H1 (cell line): ENCODE data around the gene YAP1. TPM values are rescaled to one million over a fixed set of nuclear protein-coding genes. Genes with fewer than 3 reads are reported as not detected.

Experiments used
- CTCF ChIA-PET: fragments of 300-600 bp; sonication (Branson Sonifier 250); formaldehyde crosslinking; loops from one replicate; lab custom pipeline; 2021; ENCODE audit not compliant: partially characterized antibody; lab: Charles Lee
- POLR2A ChIA-PET: fragments of 300-600 bp; sonication (Branson Sonifier 250); formaldehyde crosslinking; loops from one replicate; lab custom pipeline; 2021; ENCODE audit warnings: inconsistent platforms; ENCODE audit not compliant: partially characterized antibody; lab: Charles Lee
- DNase-seq, 2 experiments: peaks; one replicate each; pipeline versions ENCODE4 v3.0.0 to v3.0.0-alpha.2; 2010 to 2022; ENCODE audit warnings: low spot score in 2 of 2, low read depth in 1 of 2, mixed read lengths in 1 of 2
- FAIRE-seq: peaks from 2 replicates; lab custom pipeline; 2011; peaks lifted over from hg19 to GRCh38; lab: Jason Lieb, UNC
- H2AFZ ChIP-seq: 2 replicates; pipeline ENCODE4 v1.8.1; 2012; ENCODE audit warnings: low read length, inconsistent platforms
- H2AK5ac ChIP-seq: 2 replicates; pipeline ENCODE4 v1.6.1; 2013; ENCODE audit warnings: low read depth, low read length
- H2BK120ac ChIP-seq: replicated peaks from 2 replicates; pipeline ENCODE3; 2013; ENCODE audit warnings: low read depth, low read length, inconsistent platforms
- H2BK12ac ChIP-seq: 2 replicates; pipeline ENCODE4 v1.6.1; 2013; ENCODE audit warnings: low read depth, low read length
- H2BK15ac ChIP-seq: 2 replicates; pipeline ENCODE4 v1.6.1; 2013; ENCODE audit warnings: low read length
- H2BK20ac ChIP-seq: 2 replicates; pipeline ENCODE4 v1.6.1; 2013; ENCODE audit warnings: low read length
- H2BK5ac ChIP-seq: 2 replicates; pipeline ENCODE4 v1.6.1; 2013; ENCODE audit warnings: low read depth, low read length
- H3K14ac ChIP-seq: 2 replicates; pipeline ENCODE4 v1.6.1; 2013; ENCODE audit warnings: inconsistent platforms; ENCODE audit not compliant: insufficient read length
- H3K18ac ChIP-seq: 2 replicates; pipeline ENCODE4 v1.6.1; 2013; ENCODE audit warnings: low read length; ENCODE audit errors: extremely low read depth
- H3K23ac ChIP-seq: 2 replicates; pipeline ENCODE4 v1.6.1; 2013; ENCODE audit warnings: inconsistent platforms; ENCODE audit not compliant: insufficient read length
- H3K23me2 ChIP-seq: 2 replicates; pipeline ENCODE4 v1.6.1; 2013; ENCODE audit warnings: low read depth, low read length
- H3K27ac ChIP-seq: 2 replicates; pipeline ENCODE4 v1.6.1; 2011; ENCODE audit warnings: low read depth, low read length, inconsistent platforms
- H3K27me3 ChIP-seq, 4 experiments: replicated peaks in 1 of 4; 1 replicate in 1 of 4; 2 replicates in 3 of 4; pipeline versions ENCODE4 v1.6.1 to v1.8.1; 2011 to 2013; ENCODE audit warnings: low read length in 3 of 4, mild to moderate bottlenecking in 3 of 4, inconsistent platforms in 2 of 4, mixed read lengths in 2 of 4, moderate library complexity in 1 of 4; ENCODE audit not compliant: control insufficient read depth in 3 of 4, insufficient read depth in 3 of 4; ENCODE audit errors: extremely low read depth in 1 of 4
- H3K36me3 ChIP-seq, 4 experiments: 2 replicates each; pipeline versions ENCODE4 v1.6.1 to v1.8.1; 2011 to 2013; ENCODE audit warnings: mild to moderate bottlenecking in 4 of 4, low read length in 3 of 4, moderate library complexity in 2 of 4, control low read depth in 1 of 4, inconsistent platforms in 1 of 4; ENCODE audit not compliant: insufficient read depth in 4 of 4, control insufficient read depth in 2 of 4
- H3K4ac ChIP-seq: replicated peaks from 2 replicates; pipeline ENCODE3; 2013; ENCODE audit warnings: low read length, low read depth, mixed read lengths, inconsistent platforms; ENCODE audit not compliant: insufficient read length
- H3K4me1 ChIP-seq, 4 experiments: replicated peaks in 1 of 4; 1 replicate in 1 of 4; 2 replicates in 3 of 4; pipeline versions ENCODE4 v1.6.1 to v1.8.1; 2011 to 2013; ENCODE audit warnings: low read length in 3 of 4, inconsistent platforms in 2 of 4, mixed read lengths in 1 of 4; ENCODE audit not compliant: insufficient read depth in 4 of 4, control insufficient read depth in 3 of 4
- H3K4me2 ChIP-seq, 2 experiments: 2 replicates each; pipeline versions ENCODE4 v1.6.1 to v1.8.1; 2011 to 2013; ENCODE audit warnings: low read depth in 2 of 2, low read length in 2 of 2, control low read depth in 1 of 2, inconsistent platforms in 1 of 2, mild to moderate bottlenecking in 1 of 2; ENCODE audit not compliant: insufficient read depth in 1 of 2
- H3K4me3 ChIP-seq, 4 experiments: fragments of 200-600, 300-600 bp in 1 of 4; sonication (generic), shearing (Covaris generic), sonication (Bioruptor Twin) in 1 of 4; 2 replicates each; pipeline versions ENCODE4 v1.5.1 to v1.8.1; 2011 to 2016; ENCODE audit warnings: low read length in 4 of 4, low read depth in 3 of 4, control low read depth in 2 of 4, inconsistent platforms in 2 of 4, mild to moderate bottlenecking in 2 of 4, mixed read lengths in 1 of 4, moderate library complexity in 1 of 4; ENCODE audit not compliant: insufficient read depth in 2 of 4; ENCODE audit errors: extremely low read depth in 1 of 4
- H3K56ac ChIP-seq: replicated peaks from 2 replicates; pipeline ENCODE3; 2013; ENCODE audit warnings: low read depth, mild to moderate bottlenecking, mixed read lengths, low read length, inconsistent platforms; ENCODE audit not compliant: insufficient read length
- H3K79me1 ChIP-seq: 2 replicates; pipeline ENCODE4 v1.6.1; 2013; ENCODE audit warnings: low read depth, low read length, control low read depth
- H3K79me2 ChIP-seq, 2 experiments: 2 replicates each; pipeline versions ENCODE4 v1.6.1 to v1.8.1; 2012 to 2013; ENCODE audit warnings: low read length in 2 of 2, mild to moderate bottlenecking in 2 of 2, inconsistent platforms in 1 of 2; ENCODE audit not compliant: insufficient read depth in 2 of 2, control insufficient read depth in 1 of 2
- H3K9ac ChIP-seq, 4 experiments: replicated peaks in 1 of 4; 1 replicate in 1 of 4; 2 replicates in 3 of 4; pipeline versions ENCODE4 v1.6.1 to v1.8.1; 2011 to 2013; ENCODE audit warnings: low read depth in 3 of 4, low read length in 3 of 4, control low read depth in 2 of 4, mild to moderate bottlenecking in 2 of 4, moderate library complexity in 2 of 4, inconsistent platforms in 1 of 4; ENCODE audit errors: extremely low read depth in 1 of 4
- H3K9me3 ChIP-seq, 2 experiments: 2 replicates each; pipeline versions ENCODE4 v1.6.1 to v1.8.1; 2012 to 2013; ENCODE audit warnings: mild to moderate bottlenecking in 2 of 2, moderate library complexity in 2 of 2, control low read depth in 1 of 2, inconsistent platforms in 1 of 2, low read depth in 1 of 2, low read length in 1 of 2, mixed read lengths in 1 of 2; ENCODE audit not compliant: insufficient read depth in 2 of 2
- H4K20me1 ChIP-seq, 2 experiments: replicated peaks in 1 of 2; 2 replicates each; pipeline versions ENCODE3 to v1.8.1; 2011 to 2013; ENCODE audit warnings: inconsistent platforms in 2 of 2, low read length in 2 of 2, mild to moderate bottlenecking in 1 of 2; ENCODE audit not compliant: insufficient read depth in 2 of 2, control insufficient read depth in 1 of 2
- H4K5ac ChIP-seq: 2 replicates; pipeline ENCODE4 v1.6.1; 2013; ENCODE audit warnings: low read length, low read depth, mixed read lengths, inconsistent platforms; ENCODE audit not compliant: insufficient read length
- H4K8ac ChIP-seq: 2 replicates; pipeline ENCODE4 v1.8.0; 2013; ENCODE audit warnings: mild to moderate bottlenecking, moderate library complexity, low read length, inconsistent platforms; ENCODE audit not compliant: insufficient read depth; ENCODE audit errors: extremely low read depth
- H4K91ac ChIP-seq: replicated peaks from 2 replicates; pipeline ENCODE3; 2013; ENCODE audit warnings: low read length, mixed read lengths, inconsistent platforms; ENCODE audit not compliant: insufficient read length
- CBX8 ChIP-seq: fragments of 300-800, 300-1000 bp; sonication (generic); IDR thresholded peaks from 2 replicates; pipeline ENCODE4 v1.7.1; 2016; ENCODE audit warnings: low read depth, low read length, borderline replicate concordance
- POLR2AphosphoS5 ChIP-seq: IDR thresholded peaks from 2 replicates; pipeline ENCODE4 v1.6.1; 2011; ENCODE audit warnings: low read depth, low read length
- RFX5 ChIP-seq: IDR thresholded peaks from 2 replicates; pipeline ENCODE4 v1.6.1; 2011; ENCODE audit warnings: low read depth, low read length, improper control_type of control experiment, borderline replicate concordance
- SAP30 ChIP-seq: fragments of 300-600 bp; sonication (generic); IDR thresholded peaks from 2 replicates; pipeline ENCODE4 v1.7.1; 2012; ENCODE audit warnings: low read length, moderate library complexity, mild to moderate bottlenecking, inconsistent platforms; ENCODE audit not compliant: insufficient read depth, insufficient replicate concordance
- SP1 ChIP-seq: IDR thresholded peaks from 2 replicates; pipeline ENCODE4 v1.6.1; 2011; ENCODE audit warnings: low read depth, low read length
- TAF1 ChIP-seq: IDR thresholded peaks from 2 replicates; pipeline ENCODE4 v1.6.1; 2011; ENCODE audit warnings: mild to moderate bottlenecking, low read depth, low read length
- TBP ChIP-seq: IDR thresholded peaks from 2 replicates; pipeline ENCODE4 v1.6.1; 2011; ENCODE audit warnings: low read depth, low read length, improper control_type of control experiment
- WGBS, 2 experiments: shearing (Covaris generic) in 1 of 2; methylation state at CpG; one replicate each; pipeline versions ENCODE4 v1.1.6 to v1.1.7; 2013 to 2015; ENCODE audit warnings: low lambda C conversion rate in 2 of 2, mixed read lengths in 2 of 2, inconsistent platforms in 1 of 2, low coverage in 1 of 2, missing lambda C conversion rate in 1 of 2; ENCODE audit not compliant: insufficient replicate concordance in 2 of 2, insufficient coverage in 1 of 2, insufficient read length in 1 of 2; ENCODE audit errors: extremely low coverage in 1 of 2, missing lambda C conversion rate in 1 of 2; 5-methylcytosine and 5-hydroxymethylcytosine counted together
- polyA plus RNA-seq, 7 experiments: library from polyadenylated mRNA; depleted of rRNA in 3 of 7; stranded (reverse) in 5 of 7; unstranded in 2 of 7; fragments of >200 nt in 5 of 7; fragments of 200-250 nt in 2 of 7; gene quantifications; 1 replicate in 5 of 7; 2 replicates in 1 of 7; 4 replicates in 1 of 7; pipeline versions ENCODE4 v1.2.1 to v1.2.3, GENCODE V29; 2011 to 2013; ENCODE audit warnings: missing spikeins in 2 of 7, mixed read lengths in 2 of 7
- total RNA-seq: library from RNA; stranded (reverse); fragmentation: NEBNext Ultra II Directional; extraction: Animal tissue kit (Norgen Biotek cat#: 25700); gene quantifications from 2 replicates; pipeline ENCODE4 v1.2.1, GENCODE V29; 2021

The YAP1 gene
- total and polyA plus RNA-seq, 2 of the 8 experiments (the other 6 are each of a cell fraction or from before 2014, with no cell fraction given), result 62.0 to 108 TPM

DNA sequence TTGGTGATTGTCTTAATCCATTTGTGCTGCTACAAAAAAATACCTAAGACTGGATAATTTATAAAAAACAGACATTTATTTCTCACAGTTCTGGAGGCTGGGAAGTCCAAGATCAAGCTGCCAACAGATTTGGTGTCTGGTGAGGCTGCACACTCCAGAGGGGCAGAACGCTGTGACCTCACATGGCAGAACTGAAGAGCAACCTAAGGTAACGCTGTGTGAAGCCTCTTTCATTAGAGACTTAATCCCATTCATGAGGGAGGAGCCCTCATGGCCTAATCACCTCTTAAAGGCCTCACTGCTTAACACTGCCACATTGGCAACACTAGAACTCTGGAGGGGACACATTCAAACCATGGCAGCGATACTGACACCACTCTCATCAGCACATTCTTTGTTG is 164.4 kb downstream of the YAP1 start:
- Histone ChIP-seq H4K5ac (no peak overlapping the region), H3K9me3 (no peaks in the 10 kb centered on the region), H3K23me2 (no peaks in the 10 kb centered on the region), H2BK15ac (no peak overlapping the region), H3K4ac (no peak overlapping the region), H4K8ac (no peak overlapping the region), H3K4me3 (no peak overlapping the region), H2BK120ac (no peak overlapping the region), H3K79me2 (no peaks in the 10 kb centered on the region), H2BK20ac (no peak overlapping the region), H3K4me1 (peaks cover 0 to 4% (median under 1%) of the 10 kb centered on the region in 4 experiments; a peak in 1 of 7 replicates), H2BK5ac (no peak overlapping the region), H2AFZ (peak overlapping the region; percentile 14; the same call in 1 of the 2 replicates), H3K36me3 (no peaks in the 10 kb centered on the region), H3K9ac (no peak overlapping the region), H3K79me1 (no peaks in the 10 kb centered on the region), H3K14ac (no peak overlapping the region), H3K18ac (no peak overlapping the region), H2AK5ac (no peak overlapping the region), H3K56ac (no peak overlapping the region), H3K4me2 (no peak overlapping the region), H3K27me3 (no peaks in the 10 kb centered on the region; a peak in 1 of 7 replicates), H4K20me1 (no peaks in the 10 kb centered on the region), H2BK12ac (no peak overlapping the region), H4K91ac (no peak overlapping the region), H3K23ac (no peak overlapping the region), H3K27ac (no peak overlapping the region)
- ChIA-PET POLR2A (interaction anchor here (1.0 kb wide), 1 partner anchor 164 kb away, joined by 4 read pairs; no protein-coding TSS in a partner anchor), CTCF (interaction anchor here (0.8 to 1.4 kb wide), 4 partner anchors 9 to 20 kb away, joined by 3 read pairs; no protein-coding TSS in a partner anchor)
- DNase-seq (no peak), FAIRE-seq (no peak)
- WGBS, 2 experiments, result 98% methylated on average over 3 of the region's 3 CpGs; no CpG with 5 or more reads in 1 of the 2 experiments
- TF ChIP-seq SP1, result no peak
- no peak for TF ChIP-seq RFX5
- no peak for TF ChIP-seq TAF1
- TF ChIP-seq TBP, result no peak
- no peak for TF ChIP-seq CBX8
- TF ChIP-seq POLR2AphosphoS5, result no peak
- no peak for TF ChIP-seq SAP30
